Colonic mucosa (tissue), 4 donors: ENCODE measurements around the gene INSIG1. TPM values are rescaled to one million over a fixed set of nuclear protein-coding genes. Genes with fewer than 3 reads are reported as not detected.

Experiments
- DNase-seq: peaks from one replicate; pipeline ENCODE4 v3.0.0-alpha.2; 2020
- H3K27ac ChIP-seq: fragments of 200-600 bp; one replicate; pipeline ENCODE4 v1.8.0; 2021
- H3K27me3 ChIP-seq: fragments of 200-600 bp; one replicate; pipeline ENCODE4 v1.8.0; 2021
- H3K36me3 ChIP-seq: fragments of 200-600 bp; one replicate; pipeline ENCODE4 v1.8.0; 2021
- H3K4me1 ChIP-seq: fragments of 200-600 bp; one replicate; pipeline ENCODE4 v1.8.0; 2021; ENCODE audit warnings: mild to moderate bottlenecking
- H3K4me3 ChIP-seq: fragments of 200-600 bp; one replicate; pipeline ENCODE4 v1.8.0; 2021
- H3K9ac ChIP-seq, 2 donors: one replicate each; pipeline ENCODE4 v1.7.0; 2013; ENCODE audit warnings: control low read depth in 2 of 2, low read depth in 2 of 2, low read length in 2 of 2
- H3K9me3 ChIP-seq: fragments of 200-600 bp; one replicate; pipeline ENCODE4 v1.8.0; 2021
- CTCF ChIP-seq: fragments of 200-600 bp; IDR thresholded peaks from one replicate; pipeline ENCODE4 v1.8.0; 2022; ENCODE audit warnings: antibody characterized with exemption, mild to moderate bottlenecking
- intact Hi-C: fragments of 100-400 bp; cut with DNase I; formaldehyde crosslinking; loops from one replicate; pipeline ENCODE4 v1.14.1; 2022
- total RNA-seq, 2 donors: library from RNA; stranded (reverse); fragmentation: NEBNext Ultra II Directional in 1 of 2; extraction: Animal tissue kit (Norgen Biotek cat#: 25700) in 1 of 2; gene quantifications; one replicate each; pipeline ENCODE4 v1.2.1, GENCODE V29; 2021
- donor health status: healthy.
- donor health status: DM: no; HTN: no; CAD: no.
- donor health status: DM: no; HTN: no; CAD: no.

Gene INSIG1
- total RNA-seq, 2 donors from 2014 or later = 72.1 to 232 TPM

- Histone ChIP-seq H3K36me3 (no peaks in the 10 kb centered on the region), H3K9me3 (no peaks in the 10 kb centered on the region), H3K4me1 (no peaks in the 10 kb centered on the region), H3K27ac (no peak overlapping the region), H3K9ac (no peak overlapping the region), H3K27me3 (no peaks in the 10 kb centered on the region), H3K4me3 (no peak overlapping the region)
- intact Hi-C loops = no loop called here
- no peak for TF ChIP-seq CTCF
- DNase-seq = no peak
Measured at GRCh38 chr7:155261031-155261985, 36.4 kb upstream of the INSIG1 start.

- Histone ChIP-seq H3K36me3 (no peaks in the 10 kb centered on the region), H3K9me3 (no peaks in the 10 kb centered on the region), H3K4me1 (no peaks in the 10 kb centered on the region), H3K27me3 (no peaks in the 10 kb centered on the region), H3K4me3 (no peak overlapping the region), H3K9ac (no peak overlapping the region), H3K27ac (no peak overlapping the region)
- no peak for DNase-seq
- intact Hi-C loops = no loop called here
- no peak for TF ChIP-seq CTCF
Measured at GRCh38 chr7:155262031-155262430, 35.6 kb upstream of the INSIG1 start.

GRCh38 chr7:155263051-155263450 is 34.6 kb upstream of the INSIG1 start:
- no peaks in the 10 kb centered on the region for H3K27me3 ChIP-seq
- H3K4me1 ChIP-seq = no peaks in the 10 kb centered on the region

GRCh38 chr7:155263581-155264143 is 34.0 kb upstream of the INSIG1 start:
- Histone ChIP-seq H3K9me3 (no peaks in the 10 kb centered on the region), H3K27me3 (no peaks in the 10 kb centered on the region), H3K9ac (no peak overlapping the region), H3K36me3 (no peaks in the 10 kb centered on the region), H3K4me1 (no peaks in the 10 kb centered on the region), H3K4me3 (no peak overlapping the region), H3K27ac (no peak overlapping the region)
- intact Hi-C loops = no loop called here
- DNase-seq = no peak
- TF ChIP-seq CTCF = no peak

More at GRCh38 chr7:155263051-155263450, 34.6 kb upstream of the INSIG1 start:
- DNase-seq = no peak
- Histone ChIP-seq H3K36me3 (no peaks in the 10 kb centered on the region), H3K27ac (no peak overlapping the region), H3K4me3 (no peak overlapping the region), H3K9me3 (no peaks in the 10 kb centered on the region), H3K9ac (no peak overlapping the region)
- intact Hi-C loops = no loop called here
- no peak for TF ChIP-seq CTCF

- no peaks in the 10 kb centered on the region for H3K27me3 ChIP-seq
- H3K9me3 ChIP-seq = no peaks in the 10 kb centered on the region
- no peak for DNase-seq
Measured at GRCh38 chr7:155265144-155265543, 32.5 kb upstream of the INSIG1 start.

More at GRCh38 chr7:155265144-155265543, 32.5 kb upstream of the INSIG1 start:
- Histone ChIP-seq H3K4me3 (no peak overlapping the region), H3K9ac (no peak overlapping the region), H3K4me1 (no peaks in the 10 kb centered on the region), H3K36me3 (no peaks in the 10 kb centered on the region), H3K27ac (no peak overlapping the region)
- intact Hi-C loops = no loop called here
- no peak for TF ChIP-seq CTCF
